Measurements from ENCODE around the gene RHOH.
A peak's percentile ranks its signal among the peaks of the same experiment; 100 is the strongest.

The RHOH gene

DNA sequence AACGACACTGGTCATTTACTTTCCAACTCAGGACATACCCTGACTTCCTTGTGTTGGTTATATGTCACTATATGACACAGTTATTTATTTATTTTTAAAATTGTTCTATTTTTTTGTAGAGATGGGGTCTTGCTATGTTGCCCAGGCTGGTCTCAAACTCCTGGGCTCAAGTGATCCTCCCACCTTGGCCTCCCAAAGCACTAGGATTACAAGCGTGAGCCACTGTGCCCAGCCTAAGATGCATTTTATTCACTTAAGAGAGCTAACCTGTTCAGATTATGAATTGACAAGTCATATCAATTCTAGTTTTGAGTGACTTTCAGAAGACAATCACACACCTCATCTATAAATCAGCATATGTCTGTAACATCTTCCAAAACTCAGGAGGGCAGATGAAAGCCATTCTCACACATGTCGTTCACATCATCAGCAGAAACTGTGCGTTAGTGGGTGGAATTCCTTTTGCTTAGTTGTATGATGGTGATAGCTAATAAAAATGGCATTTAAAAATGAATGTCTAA is 9.4 kb upstream of the RHOH start:
- no peaks in the 10 kb centered on the region for H3K27me3 ChIP-seq (ENCODE audit: control insufficient read depth, insufficient read depth, low read length)
- H3K27ac ChIP-seq (ENCODE audit: low read depth, low read length) = no peak overlapping the region
- H3K4me1 ChIP-seq (ENCODE audit: control insufficient read depth, insufficient read depth, low read length) = peaks cover 19% of the 10 kb centered on the region
- no peak overlapping the region for H3K4me3 ChIP-seq (ENCODE audit: low read depth, low read length)
- H3K9me3 ChIP-seq (ENCODE audit: control insufficient read depth, insufficient read depth, low read depth, low read length) = no peaks in the 10 kb centered on the region
- H3K9ac ChIP-seq (ENCODE audit: low read length) = no peak overlapping the region
- H3K36me3 ChIP-seq (ENCODE audit: control insufficient read depth, insufficient read depth, low read length) = no peaks in the 10 kb centered on the region

DNA sequence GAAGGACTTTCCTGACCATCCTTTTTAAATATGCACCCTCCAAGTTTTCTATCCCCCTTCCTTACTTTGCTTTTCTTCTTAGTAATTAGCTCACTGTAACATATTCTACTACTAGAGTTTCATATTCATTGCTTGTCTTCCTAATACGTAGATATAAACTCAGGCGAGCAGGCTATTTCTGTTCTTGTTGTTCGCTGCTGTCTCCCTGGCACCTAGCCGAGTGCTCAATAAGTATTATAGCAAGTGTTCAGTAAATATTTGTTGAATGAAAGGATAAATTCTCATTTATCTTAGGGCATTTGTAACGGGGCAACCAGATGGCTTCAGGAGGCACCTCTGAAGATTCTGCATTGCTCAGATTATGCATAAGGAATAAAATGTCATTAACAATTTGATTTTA is 6.8 kb upstream of the RHOH start:
- Histone ChIP-seq H3K9ac (ENCODE audit: low read length) (no peak overlapping the region), H3K36me3 (ENCODE audit: control insufficient read depth, insufficient read depth, low read length) (no peaks in the 10 kb centered on the region), H3K27ac (ENCODE audit: low read depth, low read length) (no peak overlapping the region), H3K4me1 (ENCODE audit: control insufficient read depth, insufficient read depth, low read length) (peaks cover 31% of the 10 kb centered on the region), H3K4me3 (ENCODE audit: low read depth, low read length) (no peak overlapping the region), H3K9me3 (ENCODE audit: control insufficient read depth, insufficient read depth, low read depth, low read length) (no peaks in the 10 kb centered on the region), H3K27me3 (ENCODE audit: control insufficient read depth, insufficient read depth, low read length) (no peaks in the 10 kb centered on the region)

DNA sequence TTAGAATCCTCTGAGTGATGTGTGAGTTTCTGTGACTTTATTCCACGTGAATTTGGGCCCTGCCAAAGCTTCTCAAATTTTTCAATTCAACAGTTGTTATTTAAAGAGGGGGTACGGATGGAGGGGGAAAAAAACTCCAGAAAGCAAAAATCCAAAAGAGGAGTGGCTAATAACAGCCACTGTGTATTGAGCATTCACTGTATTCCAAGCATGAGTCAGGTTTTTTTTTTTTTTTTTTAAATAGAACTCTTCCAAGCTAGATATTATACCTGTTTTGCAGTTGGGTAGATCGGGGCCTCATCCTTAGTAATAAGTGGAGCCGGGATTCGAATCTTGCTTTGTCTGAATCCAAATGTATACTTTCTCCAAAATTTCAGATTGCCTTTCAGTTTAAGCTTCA is 6.4 kb upstream of the RHOH start:
- Histone ChIP-seq H3K4me1 (ENCODE audit: control insufficient read depth, insufficient read depth, low read length) (peaks cover 31% of the 10 kb centered on the region), H3K9ac (ENCODE audit: low read length) (no peak overlapping the region), H3K27ac (ENCODE audit: low read depth, low read length) (no peak overlapping the region), H3K36me3 (ENCODE audit: control insufficient read depth, insufficient read depth, low read length) (no peaks in the 10 kb centered on the region), H3K4me3 (ENCODE audit: low read depth, low read length) (no peak overlapping the region), H3K9me3 (ENCODE audit: control insufficient read depth, insufficient read depth, low read depth, low read length) (no peaks in the 10 kb centered on the region), H3K27me3 (ENCODE audit: control insufficient read depth, insufficient read depth, low read length) (no peaks in the 10 kb centered on the region)

DNA sequence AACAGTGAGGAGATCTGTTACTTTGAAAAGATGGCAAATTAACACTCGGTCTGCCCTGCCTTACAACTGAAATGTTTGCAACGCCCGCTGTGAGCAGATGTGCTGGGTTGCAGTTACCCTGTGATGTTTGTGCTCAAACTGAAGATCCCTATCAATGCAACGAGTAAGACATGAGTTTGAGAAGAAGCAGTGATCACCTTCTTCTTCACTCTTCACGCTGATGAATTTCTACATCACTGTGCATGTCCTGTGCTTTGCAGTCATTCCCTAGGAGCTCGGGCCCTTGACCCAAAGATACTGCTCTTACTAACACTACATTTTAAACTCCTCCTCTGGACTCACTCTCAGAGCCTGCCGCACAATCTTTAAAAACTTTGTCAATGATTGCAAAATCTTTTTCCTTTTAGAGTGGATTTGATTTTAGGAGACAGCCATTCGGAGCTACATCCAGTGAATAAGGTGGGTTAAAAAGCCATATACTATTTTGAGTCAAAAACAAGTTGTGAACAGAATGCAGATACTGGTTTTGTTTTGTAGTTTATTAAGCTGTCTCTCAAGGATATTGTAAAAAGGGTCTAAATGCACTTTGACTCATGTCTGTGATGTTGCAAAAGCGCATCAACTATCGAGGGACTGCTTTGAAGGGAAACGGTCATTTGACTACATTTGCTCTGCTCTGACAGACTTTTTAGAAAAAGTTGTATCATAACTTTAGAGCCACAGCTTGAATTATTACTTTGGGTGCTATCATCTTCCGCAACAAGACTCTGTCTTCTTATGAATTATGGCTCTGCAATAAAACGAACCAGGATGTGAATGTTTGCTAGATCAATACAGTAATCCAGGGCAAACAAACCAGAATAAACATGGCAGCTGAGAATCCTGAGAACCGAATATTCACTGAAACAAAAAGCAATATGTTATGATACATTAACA is 5.7 kb upstream of the RHOH start:
- Histone ChIP-seq H3K4me1 (ENCODE audit: control insufficient read depth, insufficient read depth, low read length) (peaks cover 27% of the 10 kb centered on the region), H3K9ac (ENCODE audit: low read length) (no peak overlapping the region), H3K27me3 (ENCODE audit: control insufficient read depth, insufficient read depth, low read length) (no peaks in the 10 kb centered on the region), H3K36me3 (ENCODE audit: control insufficient read depth, insufficient read depth, low read length) (no peaks in the 10 kb centered on the region), H3K9me3 (ENCODE audit: control insufficient read depth, insufficient read depth, low read depth, low read length) (no peaks in the 10 kb centered on the region), H3K27ac (ENCODE audit: low read depth, low read length) (no peak overlapping the region), H3K4me3 (ENCODE audit: low read depth, low read length) (no peak overlapping the region)

DNA sequence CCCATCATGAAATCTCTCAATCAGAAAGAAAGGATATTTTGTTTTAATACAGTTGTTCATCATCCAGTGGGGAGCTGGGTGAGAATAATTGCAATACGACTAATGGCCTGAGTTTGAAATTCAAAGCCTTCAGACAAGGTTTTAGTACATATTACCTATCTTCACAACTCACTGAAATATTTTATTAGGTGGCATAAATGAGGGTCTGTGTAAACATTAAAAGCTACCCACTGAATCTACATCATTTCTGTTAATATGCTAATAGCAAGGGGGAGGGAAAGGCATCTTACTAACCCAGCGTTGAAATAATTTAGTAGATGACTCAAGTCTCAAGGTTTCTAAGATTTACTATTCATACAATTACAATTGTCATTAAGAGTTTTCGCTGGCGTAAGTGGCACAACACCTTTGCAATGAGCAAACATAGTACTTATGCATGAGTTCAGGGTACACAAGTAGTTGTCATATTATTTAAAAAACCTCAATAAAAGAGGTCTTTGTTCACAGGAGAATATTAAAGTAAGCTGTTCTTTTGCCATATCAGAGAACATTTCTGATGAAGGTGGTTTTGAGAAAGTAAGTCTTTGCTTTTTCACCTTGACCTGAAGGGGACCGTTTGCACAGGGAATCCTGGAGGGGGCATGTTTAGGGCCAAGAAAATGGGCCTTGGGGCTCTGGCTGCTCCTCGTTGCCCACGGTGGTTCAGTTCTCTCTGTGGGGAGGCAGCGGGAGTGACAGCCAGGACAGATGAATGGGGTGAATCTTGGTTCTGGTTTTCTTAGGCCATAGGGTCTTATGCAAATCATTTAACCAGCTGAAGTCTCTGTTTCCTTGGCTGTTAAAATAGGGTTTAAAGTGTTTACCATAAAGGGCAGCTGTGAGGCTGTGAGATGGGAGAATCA is 4.5 kb upstream of the RHOH start:
- Histone ChIP-seq H3K4me3 (ENCODE audit: low read depth, low read length) (no peak overlapping the region), H3K4me1 (ENCODE audit: control insufficient read depth, insufficient read depth, low read length) (peaks cover 38% of the 10 kb centered on the region)

DNA sequence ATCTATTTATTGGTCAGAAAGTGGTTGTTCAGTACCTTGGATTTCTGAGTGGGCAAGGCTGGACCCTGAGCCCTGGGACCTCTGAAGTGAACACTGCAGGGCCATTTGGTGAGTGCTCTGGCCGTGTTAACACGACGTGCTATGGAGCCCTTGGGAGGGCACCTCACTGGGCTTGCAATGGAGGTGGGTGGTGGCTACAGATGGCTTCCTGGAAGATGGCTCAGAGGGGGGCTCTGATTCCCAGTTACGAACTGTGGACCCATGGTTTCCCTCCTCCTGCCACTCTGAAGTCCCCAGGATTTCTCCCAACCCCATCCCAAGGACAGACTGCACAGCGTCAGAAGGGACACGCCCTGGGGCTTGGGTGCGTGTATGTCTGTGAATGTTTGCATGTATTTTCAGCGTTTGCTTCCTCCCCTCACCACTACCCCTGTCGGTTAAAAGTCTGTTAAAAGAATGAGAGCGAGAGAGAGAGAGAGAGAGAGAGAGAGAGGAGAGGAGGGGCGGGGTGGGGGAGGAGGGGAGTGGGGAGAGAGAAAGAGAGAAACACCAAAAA is 3.7 kb upstream of the RHOH start:
- Histone ChIP-seq H3K9ac (ENCODE audit: low read length) (no peak overlapping the region), H3K4me3 (ENCODE audit: low read depth, low read length) (no peak overlapping the region), H3K27ac (ENCODE audit: low read depth, low read length) (no peak overlapping the region), H3K9me3 (ENCODE audit: control insufficient read depth, insufficient read depth, low read depth, low read length) (no peaks in the 10 kb centered on the region), H3K4me1 (ENCODE audit: control insufficient read depth, insufficient read depth, low read length) (peaks cover 44% of the 10 kb centered on the region), H3K27me3 (ENCODE audit: control insufficient read depth, insufficient read depth, low read length) (no peaks in the 10 kb centered on the region), H3K36me3 (ENCODE audit: control insufficient read depth, insufficient read depth, low read length) (no peaks in the 10 kb centered on the region)

More for the DNA sequence above, 4.5 kb upstream of the RHOH start:
- Histone ChIP-seq H3K27me3 (ENCODE audit: control insufficient read depth, insufficient read depth, low read length) (no peaks in the 10 kb centered on the region), H3K9ac (ENCODE audit: low read length) (no peak overlapping the region), H3K9me3 (ENCODE audit: control insufficient read depth, insufficient read depth, low read depth, low read length) (no peaks in the 10 kb centered on the region), H3K27ac (ENCODE audit: low read depth, low read length) (no peak overlapping the region), H3K36me3 (ENCODE audit: control insufficient read depth, insufficient read depth, low read length) (no peaks in the 10 kb centered on the region)

DNA sequence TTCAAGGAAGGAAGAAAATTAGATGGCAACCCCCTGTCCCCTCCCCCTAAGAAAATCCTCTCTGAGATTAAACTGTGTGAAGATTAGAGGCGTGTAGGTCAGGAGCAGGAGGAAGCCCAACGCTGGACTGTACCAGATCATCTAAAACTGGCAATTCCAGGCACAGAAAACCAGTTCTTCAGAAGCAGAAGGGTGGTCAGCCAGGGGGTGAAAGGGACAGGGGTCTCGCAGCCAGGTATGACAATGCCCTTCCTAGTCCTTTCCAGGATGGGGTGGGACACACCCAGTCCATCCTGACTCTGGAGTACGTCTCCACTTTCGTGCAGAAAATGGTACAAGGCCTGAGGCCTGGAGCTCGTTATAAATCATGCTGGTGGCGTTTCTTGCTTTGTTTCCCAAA is 3.3 kb upstream of the RHOH start:
- Histone ChIP-seq H3K27ac (ENCODE audit: low read depth, low read length) (no peak overlapping the region), H3K27me3 (ENCODE audit: control insufficient read depth, insufficient read depth, low read length) (no peaks in the 10 kb centered on the region), H3K4me1 (ENCODE audit: control insufficient read depth, insufficient read depth, low read length) (peaks cover 48% of the 10 kb centered on the region), H3K9me3 (ENCODE audit: control insufficient read depth, insufficient read depth, low read depth, low read length) (no peaks in the 10 kb centered on the region), H3K9ac (ENCODE audit: low read length) (no peak overlapping the region), H3K36me3 (ENCODE audit: control insufficient read depth, insufficient read depth, low read length) (no peaks in the 10 kb centered on the region), H3K4me3 (ENCODE audit: low read depth, low read length) (no peak overlapping the region)

DNA sequence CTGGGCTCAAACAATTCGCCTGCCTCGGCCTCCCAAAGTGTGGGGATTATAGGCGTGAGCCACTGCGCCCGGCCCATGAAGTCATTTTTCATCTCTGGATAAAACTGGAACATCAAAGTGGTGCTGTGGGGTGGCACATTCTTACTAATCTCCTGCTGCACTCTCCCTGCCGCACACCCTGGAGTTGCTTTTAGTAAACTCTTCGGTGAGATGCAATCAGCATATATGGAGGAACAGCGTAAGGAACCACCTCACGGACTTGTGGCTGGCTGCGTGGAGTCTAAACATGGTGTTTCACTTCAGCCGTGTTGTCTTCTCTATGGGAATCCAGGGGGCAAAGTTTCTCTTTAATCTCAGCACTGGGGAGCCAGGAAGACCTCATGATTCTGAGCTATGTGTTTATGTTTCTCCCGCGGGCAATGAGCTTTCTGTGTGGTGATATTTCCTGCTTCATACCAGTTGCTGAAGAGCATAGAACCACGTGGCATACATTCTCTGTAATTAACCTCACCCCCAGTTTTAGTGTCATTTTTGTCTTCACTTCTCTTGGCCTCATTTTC is 2.1 kb upstream of the RHOH start:
- Histone ChIP-seq H3K4me3 (ENCODE audit: low read depth, low read length) (no peak overlapping the region), H3K4me1 (ENCODE audit: control insufficient read depth, insufficient read depth, low read length) (peaks cover 48% of the 10 kb centered on the region), H3K9ac (ENCODE audit: low read length) (no peak overlapping the region), H3K9me3 (ENCODE audit: control insufficient read depth, insufficient read depth, low read depth, low read length) (no peaks in the 10 kb centered on the region), H3K27ac (ENCODE audit: low read depth, low read length) (no peak overlapping the region), H3K27me3 (ENCODE audit: control insufficient read depth, insufficient read depth, low read length) (no peaks in the 10 kb centered on the region), H3K36me3 (ENCODE audit: control insufficient read depth, insufficient read depth, low read length) (no peaks in the 10 kb centered on the region)

DNA sequence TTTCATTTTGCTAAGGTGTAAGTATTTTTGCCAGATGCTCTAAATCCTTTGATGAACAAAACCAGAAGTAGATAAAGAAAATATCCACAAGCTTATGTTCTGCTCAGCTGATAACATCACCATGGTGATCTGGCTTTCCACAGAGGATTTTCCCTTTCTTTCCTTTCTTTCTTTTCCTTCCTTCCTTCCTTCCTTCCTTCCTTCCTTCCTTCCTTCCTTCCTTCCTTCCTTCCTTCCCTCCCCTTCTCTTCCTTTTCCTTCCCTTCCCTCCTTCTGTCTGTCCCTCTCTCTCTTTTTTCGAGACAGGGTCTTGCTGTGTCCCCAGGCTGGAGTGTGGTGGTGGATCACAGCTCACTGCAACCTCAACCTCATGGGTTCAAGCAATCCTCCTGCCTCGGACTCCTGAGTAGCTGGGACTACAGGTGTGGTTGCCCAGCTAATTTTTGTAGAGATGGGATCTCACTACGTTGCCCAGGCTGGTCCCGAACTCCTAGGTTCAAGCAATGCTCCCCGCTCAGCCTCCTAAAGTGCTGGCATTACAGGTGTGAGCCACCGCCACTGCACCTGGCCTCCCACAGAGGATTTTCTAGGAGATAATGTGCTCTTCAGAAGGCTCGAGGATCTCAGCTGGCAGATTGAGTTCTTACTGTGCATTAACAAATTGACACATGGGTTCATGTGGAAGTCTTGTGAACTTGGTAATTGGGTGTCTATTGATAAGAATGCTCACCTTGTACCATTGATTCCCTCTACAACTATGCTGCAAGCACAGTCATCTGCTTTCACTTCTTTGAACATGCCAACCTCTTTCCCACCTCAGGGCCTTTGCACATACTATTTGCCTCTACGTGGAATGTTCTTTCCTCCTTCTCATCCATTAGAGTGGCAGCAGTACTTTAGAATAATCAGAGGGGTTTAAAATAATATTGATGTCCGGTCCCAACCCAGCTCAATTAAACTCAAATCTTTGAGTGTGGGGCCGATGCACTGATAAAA is 1.4 kb upstream of the RHOH start:
- Histone ChIP-seq H3K36me3 (ENCODE audit: control insufficient read depth, insufficient read depth, low read length) (no peaks in the 10 kb centered on the region), H3K4me1 (ENCODE audit: control insufficient read depth, insufficient read depth, low read length) (peaks cover 48% of the 10 kb centered on the region), H3K9ac (ENCODE audit: low read length) (no peak overlapping the region), H3K27ac (ENCODE audit: low read depth, low read length) (peak overlapping the region; percentile 47; the same call in 1 of the 2 replicates), H3K4me3 (ENCODE audit: low read depth, low read length) (no peak overlapping the region), H3K27me3 (ENCODE audit: control insufficient read depth, insufficient read depth, low read length) (no peaks in the 10 kb centered on the region), H3K9me3 (ENCODE audit: control insufficient read depth, insufficient read depth, low read depth, low read length) (no peaks in the 10 kb centered on the region)

DNA sequence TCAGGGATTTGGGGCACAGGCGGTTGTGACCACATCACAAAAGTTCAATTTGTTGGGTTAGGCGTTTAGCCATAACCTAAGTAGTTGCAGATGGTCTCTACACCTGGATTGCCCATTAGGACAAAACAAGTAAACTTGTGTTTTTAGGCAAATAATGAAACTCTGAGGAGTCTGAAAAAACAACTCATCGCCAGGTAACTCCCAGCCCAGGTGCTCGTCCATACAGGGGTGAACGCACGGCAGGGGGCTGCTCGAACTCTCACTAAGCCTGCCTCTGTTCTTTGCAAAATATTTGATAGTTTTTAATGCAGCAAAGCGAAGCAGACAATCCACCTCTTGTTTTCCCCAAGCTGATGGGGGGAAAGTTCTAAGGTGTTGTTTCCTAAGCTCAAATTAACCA is 559 bp upstream of the RHOH start:
- H3K36me3 ChIP-seq (ENCODE audit: control insufficient read depth, insufficient read depth, low read length) = no peaks in the 10 kb centered on the region
- no peak overlapping the region for H3K4me3 ChIP-seq (ENCODE audit: low read depth, low read length)
- H3K9me3 ChIP-seq (ENCODE audit: control insufficient read depth, insufficient read depth, low read depth, low read length) = no peaks in the 10 kb centered on the region
- no peak overlapping the region for H3K9ac ChIP-seq (ENCODE audit: low read length)
- peaks cover 43% of the 10 kb centered on the region for H3K4me1 ChIP-seq (ENCODE audit: control insufficient read depth, insufficient read depth, low read length)
- no peaks in the 10 kb centered on the region for H3K27me3 ChIP-seq (ENCODE audit: control insufficient read depth, insufficient read depth, low read length)
- peak overlapping the region; percentile 47; the same call in 1 of the 2 replicates for H3K27ac ChIP-seq (ENCODE audit: low read depth, low read length)

All from HUES6 (cell line).